HCT116 (cell line): ENCODE data around the gene KCTD14.

Experiments used
- EGR1 ChIP-seq: IDR thresholded peaks from 2 replicates; pipeline ENCODE4 v1.6.1; 2012; ENCODE audit warnings: low read depth
- EZH2 ChIP-seq: fragments of 200-600 bp; sonication (generic); IDR thresholded peaks from 2 replicates; pipeline ENCODE4 v1.6.1; 2017; ENCODE audit warnings: antibody characterized with exemption, mixed run types
- EZH2phosphoT487 ChIP-seq: fragments of 200-600 bp; IDR thresholded peaks from 2 replicates; pipeline ENCODE4 v1.6.1; 2018; ENCODE audit warnings: antibody characterized with exemption, borderline replicate concordance
- JUND ChIP-seq: IDR thresholded peaks from 2 replicates; pipeline ENCODE4 v1.6.1; 2012
- MAX ChIP-seq: IDR thresholded peaks from 2 replicates; pipeline ENCODE4 v1.6.1; 2012
- POLR2A ChIP-seq: IDR thresholded peaks from 2 replicates; pipeline ENCODE4 v1.7.0; 2011; ENCODE audit warnings: borderline replicate concordance; ENCODE audit not compliant: insufficient read depth, insufficient read length; ENCODE audit errors: extremely low read depth
- POLR2AphosphoS5 ChIP-seq: IDR thresholded peaks from 2 replicates; pipeline ENCODE4 v1.6.1; 2011; ENCODE audit warnings: mild to moderate bottlenecking, low read depth, low read length, moderate library complexity
- RAD21 ChIP-seq: IDR thresholded peaks from 2 replicates; pipeline ENCODE4 v1.6.1; 2012; ENCODE audit warnings: low read depth, mild to moderate bottlenecking
- SIN3A ChIP-seq: IDR thresholded peaks from 2 replicates; pipeline ENCODE4 v1.6.1; 2012; ENCODE audit warnings: low read depth
- YY1 ChIP-seq: IDR thresholded peaks from 2 replicates; pipeline ENCODE4 v1.6.1; 2011; ENCODE audit warnings: low read length, low read depth, moderate library complexity, mild to moderate bottlenecking; ENCODE audit not compliant: insufficient replicate concordance; ENCODE audit errors: extremely low read depth
- ZFX ChIP-seq: fragments of 450-650 bp; IDR thresholded peaks from 2 replicates; pipeline ENCODE4 v1.6.1; 2017
- TF ChIP-seq, protein P1 (sequence below): IDR thresholded peaks from 2 replicates; pipeline ENCODE4 v1.6.1; 2012; ENCODE audit warnings: low read depth
- TF ChIP-seq, protein P2 (sequence below), 3 experiments: fragments of 200-600 bp in 1 of 3; sonication (generic) in 1 of 3; IDR thresholded peaks in 2 of 3; conservative IDR thresholded peaks in 1 of 3; 2 replicates each; pipeline ENCODE4 v1.5.1; 2012 to 2017; ENCODE audit warnings: low read depth in 2 of 3, low read length in 2 of 3, antibody characterized with exemption in 1 of 3, borderline replicate concordance in 1 of 3, control low read depth in 1 of 3, mild to moderate bottlenecking in 1 of 3, mixed read lengths in 1 of 3, mixed run types in 1 of 3, moderate library complexity in 1 of 3; ENCODE audit not compliant: insufficient read depth in 1 of 3

DNA sequence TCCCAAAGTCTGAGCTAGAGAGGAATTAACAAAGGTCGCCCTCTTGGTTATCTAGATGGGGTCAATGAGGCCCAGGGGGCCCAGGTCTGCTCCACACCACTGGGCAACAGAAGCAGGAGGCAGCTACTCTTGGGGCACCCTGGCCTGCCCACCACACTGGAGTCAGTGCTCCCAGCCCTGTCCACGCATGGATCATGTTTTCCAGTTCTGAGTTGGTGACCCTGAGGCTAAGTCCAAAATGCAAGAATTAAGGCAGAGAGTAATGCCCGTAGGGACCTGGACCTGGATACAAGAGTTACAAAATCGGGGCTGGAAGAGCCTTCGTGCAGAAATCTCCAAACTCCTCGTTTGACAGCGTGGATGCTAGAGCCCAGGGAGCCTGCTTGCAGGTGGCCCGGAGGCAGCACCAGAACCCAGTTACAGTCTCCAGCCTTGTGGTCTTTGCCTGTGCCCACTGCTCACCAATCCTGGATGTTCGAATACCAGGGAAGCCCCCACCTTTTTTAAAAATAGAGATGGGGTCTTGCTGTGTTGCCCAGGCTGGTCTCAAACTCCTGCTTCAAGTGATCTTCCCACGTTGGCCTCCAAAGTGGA, 34.5 kb upstream of the KCTD14 start:
- no peak for TF ChIP-seq EZH2
- TF ChIP-seq RAD21: no peak
- TF ChIP-seq SIN3A: no peak
- TF ChIP-seq, protein P1, sequence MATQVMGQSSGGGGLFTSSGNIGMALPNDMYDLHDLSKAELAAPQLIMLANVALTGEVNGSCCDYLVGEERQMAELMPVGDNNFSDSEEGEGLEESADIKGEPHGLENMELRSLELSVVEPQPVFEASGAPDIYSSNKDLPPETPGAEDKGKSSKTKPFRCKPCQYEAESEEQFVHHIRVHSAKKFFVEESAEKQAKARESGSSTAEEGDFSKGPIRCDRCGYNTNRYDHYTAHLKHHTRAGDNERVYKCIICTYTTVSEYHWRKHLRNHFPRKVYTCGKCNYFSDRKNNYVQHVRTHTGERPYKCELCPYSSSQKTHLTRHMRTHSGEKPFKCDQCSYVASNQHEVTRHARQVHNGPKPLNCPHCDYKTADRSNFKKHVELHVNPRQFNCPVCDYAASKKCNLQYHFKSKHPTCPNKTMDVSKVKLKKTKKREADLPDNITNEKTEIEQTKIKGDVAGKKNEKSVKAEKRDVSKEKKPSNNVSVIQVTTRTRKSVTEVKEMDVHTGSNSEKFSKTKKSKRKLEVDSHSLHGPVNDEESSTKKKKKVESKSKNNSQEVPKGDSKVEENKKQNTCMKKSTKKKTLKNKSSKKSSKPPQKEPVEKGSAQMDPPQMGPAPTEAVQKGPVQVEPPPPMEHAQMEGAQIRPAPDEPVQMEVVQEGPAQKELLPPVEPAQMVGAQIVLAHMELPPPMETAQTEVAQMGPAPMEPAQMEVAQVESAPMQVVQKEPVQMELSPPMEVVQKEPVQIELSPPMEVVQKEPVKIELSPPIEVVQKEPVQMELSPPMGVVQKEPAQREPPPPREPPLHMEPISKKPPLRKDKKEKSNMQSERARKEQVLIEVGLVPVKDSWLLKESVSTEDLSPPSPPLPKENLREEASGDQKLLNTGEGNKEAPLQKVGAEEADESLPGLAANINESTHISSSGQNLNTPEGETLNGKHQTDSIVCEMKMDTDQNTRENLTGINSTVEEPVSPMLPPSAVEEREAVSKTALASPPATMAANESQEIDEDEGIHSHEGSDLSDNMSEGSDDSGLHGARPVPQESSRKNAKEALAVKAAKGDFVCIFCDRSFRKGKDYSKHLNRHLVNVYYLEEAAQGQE: no peak
- no peak for TF ChIP-seq POLR2AphosphoS5
- TF ChIP-seq, protein P2, sequence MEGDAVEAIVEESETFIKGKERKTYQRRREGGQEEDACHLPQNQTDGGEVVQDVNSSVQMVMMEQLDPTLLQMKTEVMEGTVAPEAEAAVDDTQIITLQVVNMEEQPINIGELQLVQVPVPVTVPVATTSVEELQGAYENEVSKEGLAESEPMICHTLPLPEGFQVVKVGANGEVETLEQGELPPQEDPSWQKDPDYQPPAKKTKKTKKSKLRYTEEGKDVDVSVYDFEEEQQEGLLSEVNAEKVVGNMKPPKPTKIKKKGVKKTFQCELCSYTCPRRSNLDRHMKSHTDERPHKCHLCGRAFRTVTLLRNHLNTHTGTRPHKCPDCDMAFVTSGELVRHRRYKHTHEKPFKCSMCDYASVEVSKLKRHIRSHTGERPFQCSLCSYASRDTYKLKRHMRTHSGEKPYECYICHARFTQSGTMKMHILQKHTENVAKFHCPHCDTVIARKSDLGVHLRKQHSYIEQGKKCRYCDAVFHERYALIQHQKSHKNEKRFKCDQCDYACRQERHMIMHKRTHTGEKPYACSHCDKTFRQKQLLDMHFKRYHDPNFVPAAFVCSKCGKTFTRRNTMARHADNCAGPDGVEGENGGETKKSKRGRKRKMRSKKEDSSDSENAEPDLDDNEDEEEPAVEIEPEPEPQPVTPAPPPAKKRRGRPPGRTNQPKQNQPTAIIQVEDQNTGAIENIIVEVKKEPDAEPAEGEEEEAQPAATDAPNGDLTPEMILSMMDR (IDR thresholded peaks at IDR 0.05 in 2 of 3, conservative IDR thresholded peaks at IDR 0.05 in 1 of 3; ENCODE audit: borderline replicate concordance in 1 of 3, insufficient read depth in 1 of 3, low read depth in 2 of 3, low read length in 2 of 3): no peak
- TF ChIP-seq JUND: no peak
- TF ChIP-seq EZH2phosphoT487: no peak
- no peak for TF ChIP-seq EGR1
- TF ChIP-seq POLR2A: no peak
- no peak for TF ChIP-seq ZFX
- TF ChIP-seq MAX: no peak
- TF ChIP-seq YY1: no peak
